ENCODE data around the gene MAD2L2. TPM values are rescaled to one million over a fixed set of nuclear protein-coding genes. Genes with fewer than 3 reads are reported as not detected.

The MAD2L2 gene
- total and polyA plus RNA-seq, 9 of the 15 experiments (the other 6 are each of a cell fraction or from before 2014, with no cell fraction given) = 12.4 to 286 (median 143) TPM

GRCh38 chr1:11729498-11730428, 48.8 kb upstream of the MAD2L2 start (continued):
- no peak for TF ChIP-seq ZFP91 (CRISPR knock-in tag; IDR thresholded peaks at IDR 0.05)
- TF ChIP-seq ATF1 (CRISPR knock-in tag; IDR thresholded peaks at IDR 0.05) = no peak
- no peak for TF ChIP-seq ATF1 (tag; IDR thresholded peaks at IDR 0.05)
- TF ChIP-seq XRCC3 (IDR thresholded peaks at IDR 0.05) = no peak
- no peak for TF ChIP-seq BRF1 (IDR thresholded peaks at IDR 0.05; ENCODE audit: borderline replicate concordance, extremely low read depth, insufficient read length)
- TF ChIP-seq SMARCA5 (IDR thresholded peaks at IDR 0.05) = peak; percentile 54; the same call in 1 of the 2 replicates
- TF ChIP-seq, protein P1, sequence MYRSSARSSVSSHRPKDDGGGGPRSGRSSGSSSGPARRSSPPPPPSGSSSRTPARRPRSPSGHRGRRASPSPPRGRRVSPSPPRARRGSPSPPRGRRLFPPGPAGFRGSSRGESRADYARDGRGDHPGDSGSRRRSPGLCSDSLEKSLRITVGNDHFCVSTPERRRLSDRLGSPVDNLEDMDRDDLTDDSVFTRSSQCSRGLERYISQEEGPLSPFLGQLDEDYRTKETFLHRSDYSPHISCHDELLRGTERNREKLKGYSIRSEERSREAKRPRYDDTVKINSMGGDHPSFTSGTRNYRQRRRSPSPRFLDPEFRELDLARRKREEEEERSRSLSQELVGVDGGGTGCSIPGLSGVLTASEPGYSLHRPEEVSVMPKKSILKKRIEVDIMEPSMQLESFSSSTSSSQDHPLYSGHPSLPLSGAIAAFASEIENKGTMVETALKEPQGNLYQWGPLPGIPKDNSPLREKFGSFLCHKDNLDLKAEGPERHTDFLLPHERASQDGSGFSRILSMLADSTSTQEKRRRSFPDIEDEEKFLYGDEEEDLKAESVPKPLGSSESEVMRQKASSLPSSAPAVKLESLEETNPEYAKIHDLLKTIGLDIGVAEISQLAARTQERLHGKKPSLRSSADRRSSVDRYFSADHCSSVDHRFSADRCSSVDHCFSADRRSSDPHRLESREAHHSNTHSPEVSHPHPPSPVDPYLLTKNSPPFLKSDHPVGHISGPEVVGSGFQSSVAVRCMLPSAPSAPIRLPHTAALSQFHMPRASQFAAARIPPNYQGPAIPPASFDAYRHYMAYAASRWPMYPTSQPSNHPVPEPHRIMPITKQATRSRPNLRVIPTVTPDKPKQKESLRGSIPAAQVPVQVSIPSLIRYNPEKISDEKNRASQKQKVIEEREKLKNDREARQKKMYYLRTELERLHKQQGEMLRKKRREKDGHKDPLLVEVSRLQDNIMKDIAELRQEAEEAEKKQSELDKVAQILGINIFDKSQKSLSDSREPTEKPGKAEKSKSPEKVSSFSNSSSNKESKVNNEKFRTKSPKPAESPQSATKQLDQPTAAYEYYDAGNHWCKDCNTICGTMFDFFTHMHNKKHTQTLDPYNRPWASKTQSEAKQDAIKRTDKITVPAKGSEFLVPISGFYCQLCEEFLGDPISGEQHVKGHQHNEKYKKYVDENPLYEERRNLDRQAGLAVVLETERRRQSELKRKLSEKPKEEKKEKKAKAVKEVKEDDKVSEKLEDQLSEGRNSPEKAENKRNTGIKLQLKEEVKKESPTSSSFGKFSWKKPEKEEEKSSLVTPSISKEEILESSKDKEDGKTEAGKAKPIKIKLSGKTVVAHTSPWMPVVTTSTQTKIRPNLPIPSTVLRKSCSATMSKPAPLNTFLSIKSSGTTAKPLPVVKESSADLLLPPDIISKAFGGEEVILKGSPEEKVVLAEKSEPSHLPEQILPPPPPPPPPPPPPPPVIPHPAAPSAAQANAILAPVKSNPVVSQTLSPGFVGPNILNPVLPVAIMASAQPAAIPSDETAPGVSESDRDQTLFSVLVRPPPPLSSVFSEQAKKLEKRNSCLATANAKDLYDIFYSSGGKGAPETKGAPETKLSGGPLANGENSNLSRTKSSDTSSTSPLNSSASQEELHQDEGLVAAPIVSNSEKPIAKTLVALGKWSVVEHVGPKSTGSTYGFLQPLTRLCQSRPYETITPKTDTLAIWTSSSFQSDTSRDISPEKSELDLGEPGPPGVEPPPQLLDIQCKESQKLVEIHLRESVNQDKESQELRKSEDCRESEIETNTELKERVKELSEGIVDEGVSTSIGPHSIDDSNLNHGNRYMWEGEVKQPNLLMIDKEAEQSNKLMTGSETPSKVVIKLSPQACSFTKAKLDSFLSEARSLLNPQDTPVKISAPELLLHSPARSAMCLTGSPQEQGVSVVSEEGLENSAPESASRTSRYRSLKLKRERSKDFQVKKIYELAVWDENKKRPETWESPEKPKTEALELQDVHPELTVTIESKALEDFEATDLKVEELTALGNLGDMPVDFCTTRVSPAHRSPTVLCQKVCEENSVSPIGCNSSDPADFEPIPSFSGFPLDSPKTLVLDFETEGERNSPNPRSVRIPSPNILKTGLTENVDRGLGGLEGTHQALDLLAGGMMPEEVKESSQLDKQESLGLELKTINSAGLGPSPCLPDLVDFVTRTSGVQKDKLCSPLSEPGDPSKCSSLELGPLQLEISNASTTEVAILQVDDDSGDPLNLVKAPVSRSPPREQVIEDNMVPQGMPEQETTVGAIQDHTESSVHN (IDR thresholded peaks at IDR 0.05; ENCODE audit: borderline replicate concordance in 1 of 2, low read depth in 1 of 2) = no peak
- TF ChIP-seq, protein P2, sequence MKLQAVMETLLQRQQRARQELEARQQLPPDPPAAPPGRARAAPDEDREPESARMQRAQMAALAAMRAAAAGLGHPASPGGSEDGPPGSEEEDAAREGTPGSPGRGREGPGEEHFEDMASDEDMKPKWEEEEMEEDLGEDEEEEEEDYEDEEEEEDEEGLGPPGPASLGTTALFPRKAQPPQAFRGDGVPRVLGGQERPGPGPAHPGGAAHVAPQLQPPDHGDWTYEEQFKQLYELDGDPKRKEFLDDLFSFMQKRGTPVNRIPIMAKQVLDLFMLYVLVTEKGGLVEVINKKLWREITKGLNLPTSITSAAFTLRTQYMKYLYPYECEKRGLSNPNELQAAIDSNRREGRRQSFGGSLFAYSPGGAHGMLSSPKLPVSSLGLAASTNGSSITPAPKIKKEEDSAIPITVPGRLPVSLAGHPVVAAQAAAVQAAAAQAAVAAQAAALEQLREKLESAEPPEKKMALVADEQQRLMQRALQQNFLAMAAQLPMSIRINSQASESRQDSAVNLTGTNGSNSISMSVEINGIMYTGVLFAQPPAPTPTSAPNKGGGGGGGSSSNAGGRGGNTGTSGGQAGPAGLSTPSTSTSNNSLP (IDR thresholded peaks at IDR 0.05; ENCODE audit: borderline replicate concordance, low read depth, low read length) = no peak
- no peak for TF ChIP-seq RFX5 (IDR thresholded peaks at IDR 0.05; ENCODE audit: low read depth, low read length)
- no peak for TF ChIP-seq ZNF79 (CRISPR knock-in tag; IDR thresholded peaks at IDR 0.05; ENCODE audit: low read depth)
- TF ChIP-seq TSC22D4 (tag; IDR thresholded peaks at IDR 0.05) = no peak
- TF ChIP-seq, protein P3, sequence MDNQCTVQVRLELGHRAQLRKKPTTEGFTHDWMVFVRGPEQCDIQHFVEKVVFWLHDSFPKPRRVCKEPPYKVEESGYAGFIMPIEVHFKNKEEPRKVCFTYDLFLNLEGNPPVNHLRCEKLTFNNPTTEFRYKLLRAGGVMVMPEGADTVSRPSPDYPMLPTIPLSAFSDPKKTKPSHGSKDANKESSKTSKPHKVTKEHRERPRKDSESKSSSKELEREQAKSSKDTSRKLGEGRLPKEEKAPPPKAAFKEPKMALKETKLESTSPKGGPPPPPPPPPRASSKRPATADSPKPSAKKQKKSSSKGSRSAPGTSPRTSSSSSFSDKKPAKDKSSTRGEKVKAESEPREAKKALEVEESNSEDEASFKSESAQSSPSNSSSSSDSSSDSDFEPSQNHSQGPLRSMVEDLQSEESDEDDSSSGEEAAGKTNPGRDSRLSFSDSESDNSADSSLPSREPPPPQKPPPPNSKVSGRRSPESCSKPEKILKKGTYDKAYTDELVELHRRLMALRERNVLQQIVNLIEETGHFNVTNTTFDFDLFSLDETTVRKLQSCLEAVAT (IDR thresholded peaks at IDR 0.05) = peak in 1 of 2 experiments; percentile 55; a peak in 1 of 4 replicates
- TF ChIP-seq KDM1A (IDR thresholded peaks at IDR 0.05) = 0 out of 4 replicates have a peak, but pooled peaks of 1 of the 2 experiments have one; percentile 6
- TF ChIP-seq RBM22 (IDR thresholded peaks at IDR 0.05; ENCODE audit: low read depth, low read length, poor library complexity, severe bottlenecking) = no peak
